HEK293 (cell line): ENCODE data around the gene NFATC1.

ENCODE experiments used
- CTCF ChIA-PET: fragments of 350-600 bp; formaldehyde crosslinking; extraction: SDS; loops from one replicate; lab custom pipeline; 2021; ENCODE audit warnings: antibody characterized with exemption; lab: Yijun Ruan, JAX
- POLR2A ChIA-PET: fragments of 300-600 bp; formaldehyde crosslinking; extraction: SDS; loops from one replicate; lab custom pipeline; 2020; ENCODE audit warnings: antibody characterized with exemption, inconsistent platforms; lab: Yijun Ruan, JAX
- H3K27ac ChIP-seq: fragments of 200-500 bp; sonication (Bioruptor generic); 2 replicates; pipeline ENCODE4 v1.5.1; 2014; ENCODE audit warnings: low read depth, low read length, control low read depth, inconsistent platforms; ENCODE audit errors: extremely low read depth
- H3K36me3 ChIP-seq, 2 experiments: fragments of 200-500 bp in 1 of 2; sonication (Bioruptor generic) in 1 of 2; 1 replicate in 1 of 2; 2 replicates in 1 of 2; pipeline ENCODE4 v1.5.1; 2014 to 2017; ENCODE audit warnings: inconsistent platforms in 2 of 2, low read length in 2 of 2; ENCODE audit not compliant: control insufficient read depth in 2 of 2, insufficient read depth in 1 of 2
- H3K4me1 ChIP-seq: fragments of 200-500 bp; sonication (Bioruptor generic); 2 replicates; pipeline ENCODE4 v1.5.1; 2014; ENCODE audit warnings: mild to moderate bottlenecking, low read length, inconsistent platforms; ENCODE audit not compliant: control insufficient read depth, insufficient read depth
- H3K4me3 ChIP-seq: 2 replicates; pipeline ENCODE4 v1.5.1; 2011; ENCODE audit warnings: low read depth, mild to moderate bottlenecking, control low read depth, low read length, moderate library complexity
- H3K9me3 ChIP-seq: fragments of 200-500 bp; sonication (Bioruptor generic); 2 replicates; pipeline ENCODE4 v1.5.1; 2014; ENCODE audit warnings: low read depth, low read length, inconsistent platforms; ENCODE audit not compliant: control insufficient read depth, insufficient read depth
- IKZF3 ChIP-seq: fragments of 450-650 bp; IDR thresholded peaks from 2 replicates; pipeline ENCODE4 v1.5.0; 2018; ENCODE audit warnings: missing biosample characterization, mild to moderate bottlenecking, missing genetic modification characterization, moderate library complexity
- KLF16 ChIP-seq: fragments of 450-650 bp; formaldehyde crosslinking; IDR thresholded peaks from 2 replicates; pipeline ENCODE4 v1.5.1; 2017; ENCODE audit warnings: missing biosample characterization, missing genetic modification characterization
- MEIS1 ChIP-seq: sonication (generic); formaldehyde crosslinking; IDR thresholded peaks from 2 replicates; pipeline ENCODE4 v1.8.1; 2022; ENCODE audit warnings: missing genetic modification reagents, mild to moderate bottlenecking, borderline replicate concordance
- PRDM2 ChIP-seq: fragments of 450-650 bp; formaldehyde crosslinking; IDR thresholded peaks from 2 replicates; pipeline ENCODE4 v1.5.1; 2016; ENCODE audit warnings: missing biosample characterization, missing genetic modification characterization, borderline replicate concordance
- PRDM4 ChIP-seq: fragments of 450-650 bp; formaldehyde crosslinking; IDR thresholded peaks from 2 replicates; pipeline ENCODE4 v1.5.1; 2017; ENCODE audit warnings: missing biosample characterization, missing genetic modification characterization
- ZBTB20 ChIP-seq: fragments of 450-650 bp; formaldehyde crosslinking; IDR thresholded peaks from 2 replicates; pipeline ENCODE4 v1.5.1; 2016; ENCODE audit warnings: missing biosample characterization, missing genetic modification characterization
- ZBTB21 ChIP-seq: fragments of 450-650 bp; formaldehyde crosslinking; IDR thresholded peaks from 2 replicates; pipeline ENCODE4 v1.5.1; 2017; ENCODE audit warnings: missing biosample characterization, missing genetic modification characterization
- ZNF112 ChIP-seq: fragments of 450-650 bp; formaldehyde crosslinking; IDR thresholded peaks from 2 replicates; pipeline ENCODE4 v1.5.0; 2017; ENCODE audit warnings: missing biosample characterization, missing genetic modification characterization
- ZNF214 ChIP-seq: fragments of 450-650 bp; formaldehyde crosslinking; IDR thresholded peaks from 2 replicates; pipeline ENCODE4 v1.5.1; 2017; ENCODE audit warnings: missing biosample characterization, mild to moderate bottlenecking, missing genetic modification characterization, borderline replicate concordance
- ZNF280C ChIP-seq: fragments of 450-650 bp; formaldehyde crosslinking; IDR thresholded peaks from 2 replicates; pipeline ENCODE4 v1.5.1; 2016; ENCODE audit warnings: missing biosample characterization, missing genetic modification characterization
- ZNF404 ChIP-seq: fragments of 450-650 bp; formaldehyde crosslinking; IDR thresholded peaks from 2 replicates; pipeline ENCODE4 v1.5.1; 2017; ENCODE audit warnings: missing biosample characterization, missing genetic modification characterization
- ZNF623 ChIP-seq: fragments of 450-650 bp; formaldehyde crosslinking; IDR thresholded peaks from 2 replicates; pipeline ENCODE4 v1.5.1; 2016; ENCODE audit warnings: missing biosample characterization, missing genetic modification characterization
- ZNF654 ChIP-seq: fragments of 450-650 bp; formaldehyde crosslinking; IDR thresholded peaks from 2 replicates; pipeline ENCODE4 v1.5.1; 2016; ENCODE audit warnings: low read depth, missing biosample characterization, missing genetic modification characterization
- ZNF692 ChIP-seq: fragments of 450-650 bp; formaldehyde crosslinking; IDR thresholded peaks from 2 replicates; pipeline ENCODE4 v1.5.1; 2016; ENCODE audit warnings: missing biosample characterization, missing genetic modification characterization
- ZNF76 ChIP-seq: fragments of 450-650 bp; formaldehyde crosslinking; IDR thresholded peaks from 2 replicates; pipeline ENCODE4; 2016; ENCODE audit warnings: low read depth, missing biosample characterization, missing genetic modification characterization, borderline replicate concordance
- ZNF776 ChIP-seq: fragments of 450-650 bp; formaldehyde crosslinking; IDR thresholded peaks from 2 replicates; pipeline ENCODE4 v1.5.0; 2017; ENCODE audit warnings: missing biosample characterization, missing genetic modification characterization, borderline replicate concordance
- ZSCAN23 ChIP-seq: fragments of 450-650 bp; formaldehyde crosslinking; IDR thresholded peaks from 2 replicates; pipeline ENCODE4 v1.5.1; 2016; ENCODE audit warnings: missing biosample characterization, missing genetic modification characterization

NFATC1 gene

GRCh38 chr18:79472176-79472575 is 76.4 kb downstream of the NFATC1 start (continued):
- no peak for TF ChIP-seq ZNF214

GRCh38 chr18:79472946-79473345 is 77.2 kb downstream of the NFATC1 start:
- ChIA-PET CTCF (interaction anchor here (0.7 to 1.8 kb wide), 2 partner anchors 24 to 93 kb away, joined by 3 to 4 read pairs; no protein-coding TSS in a partner anchor), POLR2A (interaction anchor here (0.6 kb wide), 1 partner anchor 25 kb away, joined by 3 read pairs; no protein-coding TSS in a partner anchor)
- Histone ChIP-seq H3K4me3 (no peak overlapping the region), H3K4me1 (no peaks in the 10 kb centered on the region), H3K9me3 (no peaks in the 10 kb centered on the region), H3K36me3 (peaks cover 0 to 11% of the 10 kb centered on the region in 2 experiments; a peak in 1 of 3 replicates), H3K27ac (no peak overlapping the region)
- TF ChIP-seq ZNF76 (tag by site-specific recombination): no peak

GRCh38 chr18:79476031-79476917 is 80.5 kb downstream of the NFATC1 start:
- CTCF ChIA-PET: no interaction called here
- H3K36me3 ChIP-seq: no peaks in the 10 kb centered on the region
- no peak overlapping the region for H3K4me3 ChIP-seq
- no peak overlapping the region for H3K27ac ChIP-seq
- H3K9me3 ChIP-seq: no peaks in the 10 kb centered on the region
- POLR2A ChIA-PET: no interaction called here
- no peaks in the 10 kb centered on the region for H3K4me1 ChIP-seq
- TF ChIP-seq IKZF3 (tag by site-specific recombination) (no peak), ZNF654 (tag by site-specific recombination) (no peak), MEIS1 (no peak), PRDM4 (tag by site-specific recombination) (no peak), KLF16 (no peak), ZNF692 (tag by site-specific recombination) (no peak), ZNF404 (tag by site-specific recombination) (no peak), ZNF776 (tag by site-specific recombination) (no peak), ZNF280C (tag by site-specific recombination) (no peak), ZNF623 (no peak), ZBTB20 (tag by site-specific recombination) (no peak), ZNF112 (tag by site-specific recombination) (no peak), ZBTB21 (tag by site-specific recombination) (no peak), PRDM2 (tag by site-specific recombination) (no peak), ZSCAN23 (tag by site-specific recombination) (no peak)
